Adrenal gland (tissue), 12 donors: Measurements from ENCODE around the gene DLG2. TPM values are rescaled to one million over a fixed set of nuclear protein-coding genes. Genes with fewer than 3 reads are reported as not detected.

Source experiments
- DNase-seq, 7 donors: peaks; one replicate each; pipeline ENCODE4 v3.0.0-alpha.2; 2019 to 2020
- H3K27ac ChIP-seq, 5 donors: fragments of 200-600 bp; sonication (generic) in 4 of 5; 1 replicate in 3 of 5; 2 replicates in 2 of 5; pipeline versions ENCODE4 v1.5.1 to v1.8.0; 2016 to 2020; ENCODE audit warnings: mild to moderate bottlenecking in 1 of 5
- H3K27me3 ChIP-seq: fragments of 200-600 bp; 2 replicates; pipeline ENCODE4 v1.8.0; 2021
- H3K36me3 ChIP-seq, 2 donors: fragments of 200-600 bp; replicated peaks in 1 of 2; 1 replicate in 1 of 2; 2 replicates in 1 of 2; pipeline versions ENCODE4 v1.5.1 to v1.8.0; 2018 to 2022
- H3K4me1 ChIP-seq, 2 donors: fragments of 200-600 bp; replicated peaks in 1 of 2; 1 replicate in 1 of 2; 2 replicates in 1 of 2; pipeline versions ENCODE4 v1.5.1 to v1.8.0; 2018 to 2021
- H3K4me3 ChIP-seq, 4 donors: fragments of 200-600 bp; sonication (generic) in 3 of 4; one replicate each; pipeline ENCODE4 v1.5.1; 2016 to 2018
- H3K9me3 ChIP-seq, 3 donors: fragments of 200-600 bp; sonication (generic) in 1 of 3; replicated peaks in 1 of 3; 1 replicate in 2 of 3; 2 replicates in 1 of 3; pipeline versions ENCODE4 v1.5.1 to v1.8.0; 2016 to 2021
- CTCF ChIP-seq, 6 experiments: fragments of 450-650 bp in 4 of 6; fragments of 200-600 bp in 2 of 6; sonication (generic) in 1 of 6; IDR thresholded peaks; 1 replicate in 5 of 6; 2 replicates in 1 of 6; pipeline versions ENCODE4 v1.5.1 to v1.8.0; 2016 to 2021; ENCODE audit warnings: antibody characterized with exemption in 6 of 6, mild to moderate bottlenecking in 2 of 6, moderate library complexity in 1 of 6
- POLR2A ChIP-seq, 2 donors: fragments of 450-650 bp; IDR thresholded peaks; one replicate each; pipeline ENCODE4 v1.6.1; 2017; ENCODE audit warnings: antibody characterized with exemption in 2 of 2, mild to moderate bottlenecking in 2 of 2, moderate library complexity in 1 of 2
- WGBS, 4 donors: extraction: QIAGEN DNeasy Blood & Tissue Kit in 2 of 4; methylation state at CpG; one replicate each; pipeline versions ENCODE4 v1.1.5 to v1.1.7; 2013 to 2017; 5-methylcytosine and 5-hydroxymethylcytosine counted together
- intact Hi-C, 2 donors: fragments of 100-400 bp; cut with DNase I; formaldehyde crosslinking; loops; one replicate each; pipeline versions ENCODE4 v1.14.1 to v1.15.0; 2022 to 2023
- polyA plus RNA-seq, 3 donors: library from polyadenylated mRNA; stranded (reverse); fragments of 200-250 nt in 2 of 3; fragments of 350-450 nt in 1 of 3; fragmentation: Illumina TruSeq in 1 of 3; extraction: RNeasy Lipid Tissue Mini Kit (QIAGEN cat#74804) in 1 of 3; gene quantifications; one replicate each; pipeline ENCODE4 v1.2.3, GENCODE V29; 2013 to 2014
- total RNA-seq, 9 donors: library from RNA; depleted of rRNA in 4 of 9; stranded (reverse); fragments of >200 nt in 4 of 9; fragments of 120-200 nt in 1 of 9; fragmentation: NEBNext Ultra II Directional in 1 of 9; extraction: Animal tissue kit (Norgen Biotek cat#: 25700) in 1 of 9; gene quantifications; one replicate each; pipeline versions ENCODE4 v1.1.0 to v1.2.4, GENCODE V29; 2013 to 2023
- donor health status: healthy with polysubstance abuse.
- donor health status: Bipolar disorder and iron deficiency.
- donor health status: DM: yes; HTN: yes; CAD: no.
- donor health status: DM: no; HTN: no; CAD: no.
- donor health status: DM: no; HTN: no; CAD: no.
- donor health status: DM: yes; HTN: yes; CAD: no.

Gene DLG2
- total and polyA plus RNA-seq, 12 donors, result 8.3 to 101 (median 37.5) TPM

- TF ChIP-seq CTCF (IDR thresholded peaks at IDR 0.05) (no peak), POLR2A (IDR thresholded peaks at IDR 0.05) (no peak)
- no peaks in the 10 kb centered on the region for H3K9me3 ChIP-seq
- H3K4me1 ChIP-seq, result no peaks in the 10 kb centered on the region
- H3K27ac ChIP-seq, result no peak overlapping the region
- no peak overlapping the region for H3K4me3 ChIP-seq
- no peaks in the 10 kb centered on the region for H3K36me3 ChIP-seq
- intact Hi-C loops, result no loop called here
- DNase-seq, result no peak
- H3K27me3 ChIP-seq, result no peaks in the 10 kb centered on the region
Measured at GRCh38 chr11:84899740-84900139, 727.4 kb downstream of the DLG2 start.

- 88 to 90% (median 89%) methylated on average over 2 of the region's 2 CpGs for WGBS, 4 donors
Measured at GRCh38 chr11:84899134-84899533, 728.0 kb downstream of the DLG2 start.

GRCh38 chr11:84894666-84895065 lies 732.5 kb downstream of the DLG2 start:
- intact Hi-C loops, result no loop called here
- WGBS, 4 donors, result 74 to 91% (median 79%) methylated on average over 2 of the region's 2 CpGs
- no peak for DNase-seq

More at GRCh38 chr11:84899134-84899533, 728.0 kb downstream of the DLG2 start:
- Histone ChIP-seq H3K4me1 (no peaks in the 10 kb centered on the region), H3K4me3 (no peak overlapping the region), H3K27ac (no peak overlapping the region), H3K27me3 (no peaks in the 10 kb centered on the region), H3K36me3 (no peaks in the 10 kb centered on the region), H3K9me3 (no peaks in the 10 kb centered on the region)
- intact Hi-C loops, result no loop called here
- DNase-seq, result no peak
- no peak for TF ChIP-seq POLR2A (IDR thresholded peaks at IDR 0.05)
- TF ChIP-seq CTCF (IDR thresholded peaks at IDR 0.05), result no peak

GRCh38 chr11:84890676-84891075 lies 736.5 kb downstream of the DLG2 start:
- Histone ChIP-seq H3K4me3 (no peak overlapping the region), H3K9me3 (no peaks in the 10 kb centered on the region), H3K36me3 (no peaks in the 10 kb centered on the region), H3K27ac (no peak overlapping the region), H3K4me1 (no peaks in the 10 kb centered on the region), H3K27me3 (no peaks in the 10 kb centered on the region)
- no peak for TF ChIP-seq CTCF (IDR thresholded peaks at IDR 0.05)
- no peak for TF ChIP-seq POLR2A (IDR thresholded peaks at IDR 0.05)
- DNase-seq, result no peak
- WGBS, 4 donors, result 53 to 58% (median 55%) methylated on average over 3 of the region's 3 CpGs
- intact Hi-C loops, result no loop called here

More at GRCh38 chr11:84894666-84895065, 732.5 kb downstream of the DLG2 start:
- no peaks in the 10 kb centered on the region for H3K27me3 ChIP-seq
- no peaks in the 10 kb centered on the region for H3K36me3 ChIP-seq
- no peaks in the 10 kb centered on the region for H3K4me1 ChIP-seq
- H3K9me3 ChIP-seq, result no peaks in the 10 kb centered on the region
- TF ChIP-seq CTCF (IDR thresholded peaks at IDR 0.05), result no peak
- H3K4me3 ChIP-seq, result no peak overlapping the region
- H3K27ac ChIP-seq, result no peak overlapping the region
